NCI-H146 (cell line): ENCODE measurements around the gene GRAMD2B.
"Not testable (repeated sequence)": the region's sequence is repeated elsewhere in the genome, so short reads cannot be mapped to it uniquely, and the experiment has no call there.

Source experiments
- DNase-seq: peaks from one replicate; lab custom pipeline; 2025; lab: John Stamatoyannopoulos, UW

GRAMD2B gene

DNA sequence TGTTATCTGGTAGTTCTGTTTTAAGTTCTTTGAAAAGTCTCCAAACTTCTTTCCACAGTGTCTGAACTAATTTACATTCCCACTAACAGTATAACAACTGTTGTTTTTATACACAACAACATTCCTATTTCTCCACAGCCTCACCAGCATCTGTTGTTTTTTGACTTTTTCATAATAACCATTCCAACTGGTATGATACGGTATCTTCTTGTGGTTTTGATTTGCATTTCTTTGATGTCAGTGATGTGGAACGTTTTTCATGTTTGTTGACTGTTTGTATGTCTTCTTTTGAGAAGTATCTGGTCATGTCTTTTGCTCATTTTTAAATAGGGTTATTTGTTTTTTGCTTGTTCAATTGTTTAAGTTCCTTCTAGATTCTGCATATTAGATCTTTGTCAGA lies 12.6 kb upstream of the GRAMD2B start:
- no peak for DNase-seq

DNA sequence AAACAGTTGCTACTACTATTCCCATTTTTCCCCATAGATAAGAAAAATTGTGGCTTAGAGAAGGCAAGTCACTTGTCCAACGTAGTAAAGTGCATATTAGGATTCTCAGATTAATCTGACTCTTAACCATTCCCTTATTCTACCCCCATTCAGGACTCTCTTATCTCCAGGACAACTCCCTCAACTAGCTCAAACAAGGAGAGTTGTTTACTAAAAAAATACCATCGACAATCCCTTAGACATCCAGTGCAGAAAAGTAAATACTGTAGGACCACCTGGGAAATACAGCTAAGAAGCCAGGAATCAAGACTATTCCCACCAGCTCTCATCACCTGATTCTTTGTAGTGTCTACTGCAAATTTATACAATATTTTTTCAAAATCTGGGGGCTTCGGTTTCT lies 9.4 kb upstream of the GRAMD2B start:
- no peak for DNase-seq

DNA sequence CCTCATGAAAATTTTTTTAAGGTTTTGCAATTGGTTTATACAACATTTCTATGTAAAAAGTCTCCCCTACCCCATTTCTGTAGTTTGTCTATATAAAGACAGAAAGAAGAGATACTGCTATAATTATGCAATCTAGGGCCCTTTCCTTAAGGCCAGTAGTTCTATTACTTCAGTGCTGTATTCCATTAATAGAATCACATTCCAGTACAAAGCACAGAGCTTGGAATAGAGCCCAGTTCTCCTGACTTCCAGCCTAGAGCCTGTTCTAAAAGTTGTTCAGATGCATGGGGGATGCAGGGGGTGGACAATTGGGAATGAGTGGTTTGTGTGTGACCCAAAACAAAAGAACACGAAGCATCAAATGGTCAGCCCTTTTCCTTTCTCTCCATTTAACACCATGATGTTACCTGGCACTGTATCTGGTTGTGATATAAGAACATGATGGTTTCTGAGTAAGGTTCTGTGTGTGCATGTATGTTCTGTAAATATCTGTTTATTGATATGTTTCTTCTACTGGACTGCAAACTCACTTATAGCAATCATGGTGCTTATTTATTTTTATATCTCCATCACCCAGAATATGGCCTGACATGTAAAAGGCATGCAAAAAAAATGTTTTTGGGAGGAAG lies 8.2 kb upstream of the GRAMD2B start:
- no peak for DNase-seq

DNA sequence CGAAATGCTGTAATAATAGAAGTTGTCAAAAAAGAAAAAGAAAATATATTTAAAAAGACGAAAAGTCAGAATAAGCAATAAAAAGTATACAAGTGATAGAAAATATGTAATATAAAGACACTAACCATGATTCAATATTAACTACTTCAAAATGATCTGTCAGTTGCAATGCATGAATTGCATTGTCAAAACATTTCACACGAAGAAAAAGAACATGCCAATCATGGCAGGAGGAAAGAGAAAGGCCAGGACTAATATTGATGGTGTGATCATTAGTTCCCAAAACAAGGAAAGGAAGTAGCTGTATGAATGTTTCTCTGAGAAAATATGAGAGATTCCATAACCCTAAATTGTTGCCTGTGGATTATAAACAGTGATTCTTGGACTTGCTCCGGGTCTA lies 7.4 kb upstream of the GRAMD2B start:
- no peak for DNase-seq

DNA sequence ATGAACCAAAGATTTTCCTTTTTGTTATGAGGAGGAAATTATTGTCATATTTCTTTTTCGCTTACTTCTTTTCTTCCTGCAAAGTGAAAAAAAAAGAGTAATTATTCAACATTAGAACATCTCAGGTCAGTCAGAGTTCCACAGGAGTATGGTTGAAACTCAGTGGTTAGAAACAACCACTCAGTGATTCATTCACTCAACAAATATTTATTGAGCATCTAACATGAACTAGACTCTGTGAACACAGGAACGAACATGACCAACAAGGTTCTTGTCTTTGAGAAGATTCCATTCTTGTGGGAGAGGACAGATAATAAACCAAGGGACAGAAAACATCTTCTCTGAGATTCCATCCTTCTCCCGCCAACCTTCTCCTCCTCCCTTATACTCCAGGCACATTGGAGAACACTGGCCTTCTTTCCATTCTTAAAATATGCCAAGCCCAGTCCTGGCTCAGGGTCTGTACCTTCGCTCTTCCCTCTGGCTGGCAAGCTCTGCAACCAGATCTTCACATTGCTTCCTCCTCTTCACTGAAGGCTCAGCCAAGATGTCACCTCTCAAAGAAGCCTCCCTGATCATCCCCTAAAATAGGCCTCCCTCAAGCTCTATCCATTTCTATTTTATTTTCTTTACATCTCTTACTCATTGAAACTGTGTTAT lies 6.8 kb upstream of the GRAMD2B start:
- no peak for DNase-seq

DNA sequence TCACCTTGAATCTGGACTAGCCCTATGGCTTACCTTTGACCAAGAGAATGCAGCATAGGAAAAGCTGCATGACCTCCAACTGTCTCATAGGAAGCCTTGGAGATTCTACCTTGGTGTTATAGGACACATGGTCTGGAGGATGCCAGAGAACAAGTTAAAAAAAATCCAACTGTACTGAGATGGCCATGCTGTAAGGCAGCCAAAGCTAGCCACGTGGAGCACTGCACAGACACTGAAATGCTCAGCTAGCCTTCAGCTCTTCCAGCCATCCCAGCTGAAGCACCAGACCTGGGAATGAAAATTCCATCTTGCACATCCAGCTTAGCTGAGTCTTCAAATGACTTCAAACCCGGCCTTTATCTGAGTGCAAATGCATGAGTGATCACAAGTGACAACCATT lies 6.0 kb upstream of the GRAMD2B start:
- no peak for DNase-seq

DNA sequence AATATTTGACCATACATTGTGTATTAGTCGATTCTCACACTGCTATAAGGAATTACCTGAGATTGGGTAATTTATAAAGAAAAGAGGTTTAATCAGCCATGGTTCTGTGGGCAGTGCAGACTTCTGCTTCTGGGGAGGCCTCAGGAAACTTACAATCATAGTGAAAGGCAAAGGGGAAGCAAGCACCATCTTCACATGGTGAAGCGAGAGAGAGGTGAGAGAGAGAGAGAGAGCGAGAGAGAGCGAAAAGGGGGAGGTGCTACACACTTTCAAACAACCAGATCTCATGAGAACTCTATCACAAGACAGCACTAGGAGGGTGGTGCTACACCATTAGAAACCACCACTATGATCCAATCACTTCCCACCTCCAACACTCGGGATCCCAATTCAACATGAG lies 4.1 kb upstream of the GRAMD2B start:
- no peak for DNase-seq

DNA sequence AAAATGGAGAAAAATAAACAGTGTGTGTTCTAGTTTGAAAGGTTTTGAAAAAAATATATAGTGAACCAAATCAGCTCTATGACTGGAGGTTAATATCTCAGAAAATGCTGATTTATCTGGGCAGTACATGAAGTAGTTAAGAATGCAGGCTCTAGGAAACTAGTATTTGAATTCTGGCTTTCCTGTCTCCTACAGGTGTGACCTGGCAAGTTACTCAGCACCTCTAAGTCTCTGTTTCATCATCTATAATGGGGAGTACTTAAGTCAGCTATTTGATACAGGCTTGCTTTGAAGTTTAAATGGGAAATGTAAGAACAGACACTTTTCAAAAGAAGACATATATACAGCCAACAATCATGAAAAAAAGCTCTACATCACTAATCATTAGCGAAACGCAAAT lies 5.2 kb downstream of the GRAMD2B start:
- DNase-seq, result no peak

DNA sequence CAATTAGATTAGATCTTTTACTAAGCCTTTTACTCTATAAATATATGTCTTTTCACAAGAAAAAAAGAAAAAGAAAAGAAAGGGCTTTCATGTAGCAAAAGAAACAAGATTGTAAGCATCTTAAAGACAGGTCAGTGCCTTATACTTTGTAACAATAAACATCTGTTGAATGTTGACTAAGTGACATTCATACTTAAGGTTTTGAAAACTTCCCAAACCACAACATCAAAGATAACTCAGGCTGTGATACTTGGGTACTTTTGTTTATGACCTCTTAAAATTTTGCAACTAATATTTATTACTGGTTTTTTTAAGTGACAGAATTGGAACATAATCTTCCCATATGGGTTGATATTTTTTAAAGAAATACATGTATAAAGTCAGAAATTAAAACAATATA lies 7.4 kb downstream of the GRAMD2B start:
- DNase-seq, result no peak

DNA sequence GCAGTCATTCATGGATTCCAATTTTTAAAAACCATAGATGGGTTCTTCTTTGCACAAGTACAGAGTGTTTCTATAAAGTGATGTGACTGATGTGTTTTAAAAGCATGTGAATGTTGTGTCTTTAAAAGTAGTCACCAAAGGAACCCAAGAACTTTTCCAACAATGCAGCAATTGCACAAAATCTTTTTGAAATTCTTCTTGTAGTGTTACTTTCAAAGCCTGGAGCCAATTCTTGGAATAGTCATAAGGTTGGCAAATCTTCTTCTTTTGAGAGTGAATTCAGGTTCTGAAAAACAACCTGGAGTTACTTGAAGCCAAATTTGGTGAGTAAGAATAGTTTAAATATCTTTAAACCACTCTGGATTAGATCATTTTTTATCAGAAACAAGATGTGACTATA lies 10.5 kb downstream of the GRAMD2B start:
- no peak for DNase-seq

DNA sequence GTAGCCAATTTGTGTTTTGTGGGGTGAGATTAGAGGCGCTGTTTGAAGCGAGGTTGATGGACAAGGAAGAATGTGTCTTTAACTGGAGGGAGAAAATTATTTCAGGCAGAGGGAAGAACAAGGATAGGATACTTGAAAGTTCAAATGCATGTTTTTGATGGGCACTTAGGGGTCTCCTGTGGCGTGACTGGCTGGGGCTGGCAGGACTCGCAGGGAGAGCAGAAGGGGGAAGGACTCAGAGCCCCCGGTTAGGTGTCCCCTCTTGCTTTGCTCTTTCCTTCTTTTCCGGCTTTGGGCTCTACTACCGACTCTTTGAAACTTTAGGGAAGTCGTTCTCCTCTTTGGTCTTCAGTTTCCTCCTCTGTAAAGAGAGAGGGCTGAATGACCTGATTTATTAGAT lies 12.1 kb downstream of the GRAMD2B start:
- DNase-seq, result no peak

DNA sequence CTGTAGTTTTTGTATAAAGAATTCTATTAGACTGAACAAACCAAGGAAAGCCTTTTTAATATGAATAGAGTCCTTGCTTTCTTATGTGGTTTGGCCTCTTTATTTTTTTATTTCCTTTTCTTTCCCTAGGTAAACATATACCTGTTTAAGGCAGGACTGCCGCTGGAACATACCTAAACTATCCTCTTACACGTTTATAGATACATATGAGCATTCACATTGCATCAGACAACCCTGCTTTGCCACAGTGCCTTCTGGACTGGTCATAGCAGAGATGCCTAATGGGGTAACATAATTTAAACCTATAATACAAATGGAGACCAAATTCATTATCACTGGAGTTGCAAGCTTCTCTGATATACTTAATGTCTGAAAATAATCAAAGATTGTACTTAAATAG lies 12.5 kb downstream of the GRAMD2B start:
- no peak for DNase-seq

DNA sequence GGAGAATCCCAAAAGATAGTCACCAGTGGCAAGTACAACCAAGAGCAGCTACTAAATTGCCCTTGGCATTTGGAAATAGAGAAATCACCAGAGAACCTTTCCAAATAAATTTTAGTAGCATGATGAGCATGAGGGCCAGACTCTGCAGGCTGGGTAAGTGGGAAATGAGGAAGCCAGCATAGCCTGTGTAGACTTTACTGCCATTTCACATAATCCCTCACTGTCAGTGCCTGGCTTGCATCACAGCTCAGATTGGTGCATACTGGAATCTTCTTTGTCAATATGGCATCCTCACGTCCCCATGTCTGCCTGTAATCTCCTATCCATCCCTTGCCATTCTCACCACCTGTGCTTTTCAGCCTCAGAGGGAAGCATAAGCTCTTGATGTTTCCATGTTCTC lies 14.5 kb downstream of the GRAMD2B start:
- DNase-seq, result no peak

DNA sequence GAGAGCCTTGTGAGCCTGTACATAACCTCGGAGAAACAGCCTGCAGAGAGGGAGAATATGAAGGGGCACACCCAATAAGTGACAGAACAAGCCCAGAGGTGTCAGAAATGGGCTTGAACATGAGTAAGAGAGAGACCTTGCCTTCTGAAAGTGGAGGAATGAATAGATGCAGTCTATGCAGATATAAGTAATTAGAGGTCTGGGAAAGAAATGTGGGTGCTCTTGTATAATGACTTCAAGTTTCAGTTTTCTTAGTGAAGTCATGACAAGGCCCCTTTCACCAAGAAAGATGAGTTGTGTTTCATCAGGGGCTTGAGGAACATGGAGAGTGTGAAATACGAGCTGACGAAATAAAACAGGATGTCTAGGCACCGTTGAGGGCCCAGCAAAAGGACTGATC lies 15.1 kb downstream of the GRAMD2B start:
- no peak for DNase-seq

DNA sequence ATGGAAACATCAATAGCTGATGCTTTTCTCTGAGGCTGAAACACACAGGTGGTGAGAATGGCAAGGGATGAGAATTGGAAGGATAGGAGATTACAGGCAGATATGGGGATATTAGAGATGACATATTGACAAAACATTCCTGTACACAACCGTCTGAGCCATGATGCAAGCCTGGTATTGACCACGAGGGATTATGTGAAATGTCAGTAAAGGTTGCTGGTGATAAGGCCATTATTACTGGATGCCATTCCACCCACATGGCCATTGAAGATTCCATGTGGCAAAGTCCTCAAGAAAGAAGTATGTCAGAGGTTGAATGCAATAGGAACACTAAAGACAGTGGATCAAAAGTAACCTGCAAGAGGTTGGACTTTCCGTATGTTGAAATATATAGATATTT lies 15.7 kb downstream of the GRAMD2B start:
- DNase-seq, result no peak

DNA sequence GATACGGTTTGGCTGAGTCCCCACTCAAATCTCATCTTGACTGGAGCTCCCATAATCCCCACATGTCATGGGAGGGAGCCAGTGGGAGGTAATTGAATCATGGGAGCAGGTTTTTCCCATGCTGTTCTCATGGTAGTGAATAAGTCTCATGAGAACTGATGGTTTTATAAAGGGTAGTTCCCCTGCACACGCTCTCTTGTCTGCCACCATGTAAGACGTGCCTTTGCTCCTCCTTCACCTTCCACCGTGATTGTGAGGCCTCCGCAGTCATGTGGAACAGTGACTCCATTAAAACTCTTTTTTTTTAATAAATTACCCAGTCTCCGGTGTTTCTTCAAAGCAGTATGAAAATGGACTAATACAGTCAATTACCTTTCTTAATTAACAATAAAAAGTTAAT lies 16.5 kb downstream of the GRAMD2B start:
- DNase-seq, result not testable (repeated sequence)

DNA sequence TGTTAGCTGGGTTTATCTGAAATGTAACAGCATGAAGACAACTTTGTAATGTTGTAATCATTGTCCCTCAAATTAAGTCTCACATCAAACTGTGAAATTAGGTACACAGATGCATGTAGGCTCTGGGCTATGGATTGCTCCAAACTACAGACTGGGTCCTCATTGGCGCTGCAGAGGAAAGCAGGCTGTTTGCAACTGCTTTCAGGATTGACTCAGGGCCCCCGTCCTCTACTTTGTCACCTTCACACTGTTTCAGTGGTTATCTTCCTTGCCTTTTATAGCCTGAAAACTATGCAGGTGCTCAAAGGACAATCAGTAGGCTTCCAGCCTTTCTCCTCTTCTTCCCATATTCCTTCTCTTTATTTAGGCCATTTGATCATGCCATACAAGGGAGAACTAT lies 18.0 kb downstream of the GRAMD2B start:
- DNase-seq, result no peak

DNA sequence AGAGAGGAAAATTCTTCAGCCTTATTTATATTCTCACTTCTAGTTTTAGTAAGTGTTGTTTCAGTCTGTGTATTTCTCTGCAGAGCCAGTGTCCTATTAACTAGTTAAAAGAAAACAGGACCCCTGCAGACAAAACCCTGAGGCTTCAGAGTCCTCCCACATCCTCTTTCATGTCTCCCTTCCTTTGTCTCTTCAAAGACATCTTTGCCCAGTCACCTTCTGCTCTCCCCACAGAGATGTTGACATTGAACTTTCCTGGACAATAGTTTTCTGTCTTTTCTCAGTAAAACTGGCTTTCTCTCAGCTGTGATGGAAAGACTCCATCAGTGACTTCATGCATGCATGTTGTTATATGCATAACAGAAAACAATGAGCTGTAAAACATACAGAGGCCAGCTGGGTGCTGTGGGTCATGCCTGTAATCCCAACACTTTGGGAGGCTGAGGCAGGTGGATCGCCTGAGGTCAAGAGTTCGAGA lies 20.2 kb downstream of the GRAMD2B start:
- no peak for DNase-seq

DNA sequence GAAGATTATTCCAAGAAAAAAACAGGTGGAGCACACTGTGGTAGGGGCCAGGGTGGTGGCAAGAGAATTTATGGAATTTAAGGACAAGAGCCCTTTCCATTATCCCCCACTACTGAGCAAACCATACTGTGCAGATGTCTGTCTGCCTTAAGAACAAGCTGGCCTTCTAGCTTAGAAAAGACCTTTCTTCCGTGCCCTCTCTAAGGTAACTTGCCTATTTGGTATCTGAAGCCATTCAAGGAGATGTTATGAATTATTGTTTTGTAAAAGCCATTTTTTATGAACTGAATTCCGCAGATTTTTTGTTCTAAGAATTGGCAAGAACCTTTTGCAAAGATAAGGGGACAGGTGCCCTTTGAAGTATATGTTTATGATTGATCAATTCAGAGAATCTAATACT lies 20.9 kb downstream of the GRAMD2B start:
- DNase-seq, result no peak

DNA sequence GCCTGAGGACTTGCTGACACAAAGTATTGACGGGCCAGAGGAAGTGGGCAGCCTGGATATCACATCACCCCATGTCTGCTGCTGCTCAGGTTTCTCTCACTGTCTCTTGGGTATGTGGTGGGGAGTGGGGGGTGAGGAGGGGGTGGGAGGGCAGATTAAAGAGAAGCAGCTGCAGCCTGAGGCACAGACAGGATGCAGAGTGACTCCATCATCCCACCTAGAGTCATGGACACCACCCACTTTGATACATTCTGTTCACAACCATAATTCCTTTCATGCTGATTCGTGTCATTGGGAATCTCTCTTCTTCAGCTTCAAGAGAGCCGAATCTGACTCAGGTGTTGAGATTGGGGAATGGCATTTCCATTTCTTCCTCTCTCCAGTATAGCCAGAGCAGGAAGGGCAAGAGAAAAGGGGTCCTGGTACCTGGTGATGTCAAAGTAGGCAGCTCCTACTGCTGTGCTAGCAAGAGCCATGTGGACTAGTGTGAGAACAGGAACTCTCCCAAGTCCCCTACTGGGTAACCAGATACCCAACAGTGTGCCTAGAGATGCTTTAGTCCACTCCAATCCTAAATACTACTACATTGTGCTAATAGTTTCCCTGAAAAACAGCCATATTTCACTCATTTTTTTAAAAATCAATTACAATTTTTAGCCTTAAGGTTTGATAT lies 22.4 kb downstream of the GRAMD2B start:
- no peak for DNase-seq

DNA sequence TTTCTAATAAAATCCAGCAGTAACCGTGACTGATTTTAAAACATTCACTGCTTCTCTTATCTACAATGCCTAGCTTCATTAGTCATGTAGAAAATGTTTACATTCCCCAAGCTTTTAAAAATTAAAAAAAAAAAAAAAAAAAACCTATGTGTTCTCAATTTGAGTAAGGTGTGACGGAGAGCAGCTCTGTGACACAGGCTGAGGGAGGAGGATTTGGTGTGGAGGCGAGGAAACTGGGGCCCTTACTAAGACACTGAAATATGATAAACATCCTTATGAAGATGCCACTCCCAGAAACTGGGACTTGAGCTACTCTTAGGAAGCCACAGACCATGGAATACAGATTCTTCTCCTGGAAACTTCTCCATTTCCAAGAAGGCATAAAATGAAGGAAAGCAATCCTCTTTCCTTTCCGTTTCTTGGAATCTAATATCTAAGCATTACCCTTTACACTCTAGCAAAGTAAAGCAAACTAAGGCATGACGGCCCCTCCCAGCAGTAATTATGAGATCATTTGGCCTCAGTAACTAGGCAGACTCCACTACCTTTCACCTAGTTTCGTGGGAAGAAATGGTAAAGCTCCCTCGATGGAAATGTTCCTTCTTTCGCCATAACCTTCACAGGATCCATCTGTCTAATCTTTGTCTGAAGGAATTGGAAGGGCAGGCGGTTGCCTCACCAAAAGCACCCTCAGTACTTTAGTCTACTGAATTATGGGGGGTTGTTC lies 23.5 kb downstream of the GRAMD2B start:
- no peak for DNase-seq

DNA sequence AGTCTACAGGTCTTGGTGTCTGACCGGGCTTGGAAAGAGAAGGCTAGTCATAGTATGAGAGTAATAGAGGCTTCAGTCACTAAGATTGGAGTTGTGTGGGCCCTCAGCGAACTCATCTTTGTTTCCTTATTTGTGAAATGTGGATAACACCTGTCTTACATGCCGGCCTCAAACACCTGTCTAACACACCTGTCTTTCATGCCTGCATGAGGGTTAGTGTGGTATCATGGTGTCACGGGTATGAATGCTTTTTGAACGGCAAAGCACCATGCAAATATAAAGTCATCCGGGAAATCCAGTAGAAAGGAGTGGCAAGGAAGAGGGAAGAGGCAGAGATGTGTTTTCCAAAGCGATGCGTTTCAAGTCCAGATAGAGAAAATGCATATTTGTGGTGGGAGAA lies 25.5 kb downstream of the GRAMD2B start:
- peak; percentile 64 for DNase-seq

DNA sequence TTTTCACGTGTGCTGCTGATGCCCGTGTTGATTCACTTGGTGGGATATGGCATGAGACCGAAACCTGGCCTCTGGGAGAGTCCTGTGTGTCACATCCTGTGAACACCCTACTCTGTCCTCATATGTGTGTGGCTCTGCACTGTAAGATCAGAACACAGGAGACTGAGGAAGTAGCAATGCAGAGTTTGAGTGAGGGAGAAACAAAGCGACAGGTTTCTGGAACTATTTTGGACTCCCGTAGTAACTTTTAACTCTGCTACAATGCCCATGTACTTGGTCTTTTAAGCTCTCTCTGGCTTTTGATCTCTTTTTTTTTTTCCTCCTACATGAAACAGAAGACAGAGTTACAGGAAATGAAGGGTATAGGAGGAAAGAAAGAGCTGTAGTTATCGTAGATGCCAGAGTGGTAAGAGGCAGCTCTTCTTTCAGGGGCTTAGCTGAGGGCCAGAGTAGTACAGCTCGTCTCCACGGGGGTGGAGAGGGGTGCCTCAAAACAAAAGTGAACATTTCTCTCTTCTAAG lies 26.6 kb downstream of the GRAMD2B start:
- no peak for DNase-seq
